HTR-8/SVneo (cell line): ENCODE data around the gene FGD6.
"Not testable (repeated sequence)": the region's sequence is repeated elsewhere in the genome, so short reads cannot be mapped to it uniquely, and the experiment has no call there.

ENCODE experiments used
- DNase-seq: peaks from one replicate; pipeline ENCODE4 v3.0.0; 2011; ENCODE audit warnings: low spot score, mixed read lengths; ENCODE audit not compliant: insufficient read length
- FAIRE-seq: peaks from 2 replicates; lab custom pipeline; 2011; peaks lifted over from hg19 to GRCh38; lab: Jason Lieb, UNC

Gene FGD6

GRCh38 chr12:95217377-95218149 lies at the start of gene FGD6, which contains the start of gene VEZT:
FGD6 (minus strand) TSS chr12:95217467; CDS start chr12:95217240, 227 bp downstream.
VEZT (plus strand) TSS chr12:95217807; CDS start chr12:95217851, 44 bp downstream.
- peak; percentile 91 for FAIRE-seq
- peak; percentile 95 for DNase-seq

GRCh38 chr12:95266254-95266653 lies 49.0 kb upstream of the FGD6 start:
- FAIRE-seq = no peak

GRCh38 chr12:95265765-95266164 lies 48.5 kb upstream of the FGD6 start:
- no peak for FAIRE-seq
- no peak for DNase-seq

More at GRCh38 chr12:95266254-95266653, 49.0 kb upstream of the FGD6 start:
- no peak for DNase-seq

- FAIRE-seq (peak; percentile 44), DNase-seq (no peak)
These were observed 45.5 kb upstream of the FGD6 start for GRCh38 chr12:95262808-95263207.

- no peak for FAIRE-seq
- DNase-seq = no peak
These were observed 43.8 kb upstream of the FGD6 start for GRCh38 chr12:95261109-95261508.

GRCh38 chr12:95259368-95259767 lies 42.1 kb upstream of the FGD6 start:
- DNase-seq (no peak), FAIRE-seq (no peak)

- FAIRE-seq (no peak), DNase-seq (no peak)
These were observed 41.5 kb upstream of the FGD6 start for GRCh38 chr12:95258803-95259202.

GRCh38 chr12:95258151-95258550 lies 40.9 kb upstream of the FGD6 start:
- no peak for FAIRE-seq
- DNase-seq = no peak

- FAIRE-seq = no peak
- DNase-seq = no peak
These were observed 40.3 kb upstream of the FGD6 start for GRCh38 chr12:95257541-95257940.

GRCh38 chr12:95253386-95253785 lies 36.1 kb upstream of the FGD6 start:
- DNase-seq = no peak
- no peak for FAIRE-seq

GRCh38 chr12:95248604-95249360 lies 31.5 kb upstream of the FGD6 start:
- DNase-seq (no peak), FAIRE-seq (no peak)

- FAIRE-seq (no peak), DNase-seq (no peak)
These were observed 30.8 kb upstream of the FGD6 start for GRCh38 chr12:95248095-95248494.

- FAIRE-seq (no peak), DNase-seq (no peak)
These were observed 27.1 kb upstream of the FGD6 start for GRCh38 chr12:95244350-95244749.

- FAIRE-seq (no peak), DNase-seq (no peak)
These were observed 26.4 kb upstream of the FGD6 start for GRCh38 chr12:95243497-95244183.

GRCh38 chr12:95241761-95242506 lies 24.7 kb upstream of the FGD6 start:
- DNase-seq (no peak), FAIRE-seq (no peak)

- FAIRE-seq, DNase-seq: not testable (repeated sequence)
These were observed 23.9 kb upstream of the FGD6 start for GRCh38 chr12:95241138-95241537.

- DNase-seq = no peak
- no peak for FAIRE-seq
These were observed 23.3 kb upstream of the FGD6 start for GRCh38 chr12:95240556-95240955.

GRCh38 chr12:95239835-95240234 lies 22.6 kb upstream of the FGD6 start:
- DNase-seq, FAIRE-seq: not testable (repeated sequence)

GRCh38 chr12:95239216-95239615 lies 21.9 kb upstream of the FGD6 start:
- no peak for FAIRE-seq
- DNase-seq = no peak

- FAIRE-seq = no peak
These were observed 20.9 kb upstream of the FGD6 start for GRCh38 chr12:95238150-95238549.

More at GRCh38 chr12:95238150-95238549, 20.9 kb upstream of the FGD6 start:
- no peak for DNase-seq
